Neuronal stem cell (in vitro differentiated cells): ENCODE results near the gene CLCN6.

Source experiments
- DNase-seq: peaks from one replicate; pipeline ENCODE4 v3.0.0-alpha.2; 2013; ENCODE audit warnings: low spot score
- H2AFZ ChIP-seq: one replicate; pipeline ENCODE4 v1.6.1; 2013; ENCODE audit warnings: mild to moderate bottlenecking, low read length, inconsistent platforms
- H2AK5ac ChIP-seq: 2 replicates; pipeline ENCODE4 v1.6.1; 2013; ENCODE audit warnings: low read depth, mild to moderate bottlenecking, inconsistent platforms, low read length, moderate library complexity, mixed read lengths
- H2BK120ac ChIP-seq: 2 replicates; pipeline ENCODE4 v1.6.1; 2013; ENCODE audit warnings: low read depth, mild to moderate bottlenecking, inconsistent platforms, low read length, moderate library complexity, mixed read lengths
- H2BK12ac ChIP-seq: one replicate; pipeline ENCODE4 v1.6.1; 2013; ENCODE audit warnings: low read length, inconsistent platforms
- H2BK15ac ChIP-seq: 2 replicates; pipeline ENCODE4 v1.6.1; 2013; ENCODE audit warnings: mild to moderate bottlenecking, low read length, inconsistent platforms, mixed read lengths
- H2BK5ac ChIP-seq: one replicate; pipeline ENCODE4 v1.6.1; 2013; ENCODE audit warnings: inconsistent platforms, mild to moderate bottlenecking, low read length, moderate library complexity
- H3K14ac ChIP-seq: one replicate; pipeline ENCODE4 v1.6.1; 2013; ENCODE audit warnings: low read length, inconsistent platforms
- H3K18ac ChIP-seq: 2 replicates; pipeline ENCODE4 v1.6.1; 2013; ENCODE audit warnings: low read length, inconsistent platforms
- H3K23ac ChIP-seq: 2 replicates; pipeline ENCODE4 v1.6.1; 2013; ENCODE audit warnings: low read depth, mild to moderate bottlenecking, mixed read lengths, low read length, inconsistent platforms; ENCODE audit not compliant: poor library complexity
- H3K27ac ChIP-seq: replicated peaks from 3 replicates; pipeline ENCODE4 v1.5.1; 2013; ENCODE audit warnings: low read length, inconsistent platforms
- H3K27me3 ChIP-seq, 3 experiments: 2 replicates each; pipeline ENCODE4 v1.6.1; 2013; ENCODE audit warnings: low read length in 3 of 3, mild to moderate bottlenecking in 2 of 3, inconsistent platforms in 1 of 3, low read depth in 1 of 3, mixed read lengths in 1 of 3, moderate library complexity in 1 of 3; ENCODE audit not compliant: control insufficient read depth in 3 of 3, insufficient read depth in 3 of 3
- H3K36me3 ChIP-seq, 2 donors: replicated peaks in 1 of 2; 2 replicates each; pipeline ENCODE4 v1.6.1; 2013; ENCODE audit warnings: low read length in 2 of 2; ENCODE audit not compliant: control insufficient read depth in 2 of 2, insufficient read depth in 2 of 2
- H3K4ac ChIP-seq: 2 replicates; pipeline ENCODE4 v1.6.1; 2013; ENCODE audit warnings: inconsistent platforms, mild to moderate bottlenecking, low read length, moderate library complexity
- H3K4me1 ChIP-seq, 2 donors: 1 replicate in 1 of 2; 2 replicates in 1 of 2; pipeline ENCODE4 v1.6.1; 2013; ENCODE audit warnings: low read length in 2 of 2, low read depth in 1 of 2; ENCODE audit not compliant: control insufficient read depth in 2 of 2, insufficient read depth in 1 of 2
- H3K4me2 ChIP-seq: one replicate; pipeline ENCODE4 v1.6.1; 2013; ENCODE audit warnings: mild to moderate bottlenecking, low read length, inconsistent platforms; ENCODE audit not compliant: insufficient read depth, poor library complexity, severe bottlenecking
- H3K4me3 ChIP-seq, 2 donors: 2 replicates each; pipeline ENCODE4 v1.5.1; 2013; ENCODE audit warnings: low read length in 2 of 2, mild to moderate bottlenecking in 2 of 2, inconsistent platforms in 1 of 2, moderate library complexity in 1 of 2
- H3K79me1 ChIP-seq: one replicate; pipeline ENCODE4 v1.6.1; 2013; ENCODE audit warnings: low read depth, mild to moderate bottlenecking, inconsistent platforms, low read length, moderate library complexity
- H3K9ac ChIP-seq: one replicate; pipeline ENCODE4 v1.6.1; 2013; ENCODE audit warnings: mild to moderate bottlenecking, low read depth, low read length, inconsistent platforms; ENCODE audit not compliant: poor library complexity
- H3K9me3 ChIP-seq, 2 donors: replicated peaks in 1 of 2; 2 replicates each; pipeline versions ENCODE3 to v1.6.1; 2013; ENCODE audit warnings: low read length in 2 of 2, mild to moderate bottlenecking in 2 of 2, inconsistent platforms in 1 of 2, low read depth in 1 of 2, mixed read lengths in 1 of 2, moderate library complexity in 1 of 2; ENCODE audit not compliant: control insufficient read depth in 2 of 2, insufficient read depth in 1 of 2
- H4K8ac ChIP-seq: one replicate; pipeline ENCODE4 v1.6.1; 2013; ENCODE audit warnings: low read depth, mild to moderate bottlenecking, inconsistent platforms, low read length, moderate library complexity
- H4K91ac ChIP-seq: one replicate; pipeline ENCODE4 v1.6.1; 2013; ENCODE audit warnings: low read length, low read depth, mild to moderate bottlenecking, inconsistent platforms; ENCODE audit not compliant: poor library complexity
- WGBS, 2 donors: extraction: QIAGEN DNeasy Blood & Tissue Kit; methylation state at CpG; one replicate each; pipeline ENCODE4 v1.1.7; 2013; ENCODE audit warnings: missing lambda C conversion rate in 2 of 2, mixed read lengths in 1 of 2; ENCODE audit not compliant: insufficient read length in 2 of 2, insufficient replicate concordance in 1 of 2; ENCODE audit errors: extremely low coverage in 2 of 2; 5-methylcytosine and 5-hydroxymethylcytosine counted together

CLCN6 gene

DNA sequence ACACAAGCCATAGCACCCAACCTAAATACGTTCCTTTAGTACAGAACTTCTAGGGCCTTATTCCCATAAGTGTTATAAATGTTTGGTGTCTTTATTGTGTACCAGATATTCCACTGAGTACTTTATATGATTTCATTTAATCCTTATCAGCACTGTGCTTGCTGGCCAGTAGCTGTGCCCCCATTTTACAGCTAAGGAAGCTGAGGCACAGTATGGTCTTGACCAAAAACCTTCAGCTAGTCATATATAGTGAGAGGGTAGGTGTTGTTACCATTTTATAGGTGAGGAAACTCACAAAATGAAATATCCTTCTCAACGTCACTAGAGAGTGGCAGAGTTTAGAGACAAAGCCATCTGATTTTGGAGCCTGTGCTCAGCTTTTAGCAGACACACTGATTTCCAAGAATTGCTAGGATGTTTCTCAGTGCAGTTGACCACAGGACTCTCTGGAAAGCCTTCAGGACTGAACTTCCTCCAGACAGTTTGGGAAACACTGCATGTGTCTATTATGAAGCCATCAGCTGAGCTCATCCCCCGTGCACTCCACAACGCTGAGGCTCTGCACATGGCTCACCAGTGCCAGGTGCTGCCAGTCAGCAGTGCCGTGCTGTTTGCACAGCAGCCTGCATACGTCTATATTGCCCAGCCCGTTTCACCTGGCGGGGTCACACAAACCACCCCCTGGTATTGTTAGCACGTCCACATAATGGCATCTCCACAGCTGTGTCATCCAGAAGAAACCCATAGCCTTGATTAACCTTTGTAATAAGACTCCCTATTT, 26.1 kb downstream of the CLCN6 start:
- Histone ChIP-seq H3K4ac (no peak overlapping the region), H3K9ac (peak overlapping the region; percentile 66), H3K14ac (no peak overlapping the region), H3K79me1 (peaks cover 2% of the 10 kb centered on the region), H4K8ac (no peak overlapping the region), H2BK15ac (no peak overlapping the region), H2BK120ac (no peak overlapping the region), H2AK5ac (no peak overlapping the region), H3K27ac (no peak overlapping the region), H3K4me2 (no peak overlapping the region), H3K4me3 (no peak overlapping the region), H3K23ac (peak overlapping the region; percentile 20), H3K9me3 (peaks cover 0 to 4% of the 10 kb centered on the region in 2 donors), H3K4me1 (no peaks in the 10 kb centered on the region), H2AFZ (no peak overlapping the region), H3K36me3 (peaks cover 72 to 96% of the 10 kb centered on the region in 2 donors), H2BK5ac (no peak overlapping the region), H4K91ac (no peak overlapping the region), H2BK12ac (no peak overlapping the region), H3K27me3 (peaks cover 0 to 1% (median 0%) of the 10 kb centered on the region in 3 experiments), H3K18ac (no peak overlapping the region)
- WGBS, 2 donors = no CpG with 5 or more reads among the region's 9 CpGs
- no peak for DNase-seq

DNA sequence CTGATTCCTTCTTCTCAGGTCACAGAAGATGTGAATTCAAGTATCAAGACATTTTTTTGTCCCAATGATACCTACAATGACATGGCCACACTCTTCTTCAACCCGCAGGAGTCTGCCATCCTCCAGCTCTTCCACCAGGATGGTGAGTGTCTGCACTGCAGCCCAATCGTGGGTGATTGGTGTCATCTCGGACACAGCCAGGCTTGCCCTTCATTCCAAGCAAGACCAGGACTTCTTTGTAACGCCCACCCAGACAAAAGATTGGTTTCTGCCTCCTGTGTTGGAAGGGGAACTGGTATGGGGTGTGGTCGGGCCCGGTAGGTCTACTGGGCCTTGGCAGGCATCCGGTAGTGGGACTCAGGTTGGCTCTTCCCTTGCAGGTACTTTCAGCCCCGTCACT, 27.5 kb downstream of the CLCN6 start:
- H2BK120ac ChIP-seq = no peak overlapping the region
- H3K4ac ChIP-seq = no peak overlapping the region
- H3K36me3 ChIP-seq = peaks cover 72 to 96% of the 10 kb centered on the region in 2 donors
- no peak overlapping the region for H3K14ac ChIP-seq
- H2AK5ac ChIP-seq = no peak overlapping the region
- H3K4me3 ChIP-seq = peak overlapping the region in 1 of 2 donors; percentile 71
- WGBS, 2 donors = no CpG with 5 or more reads among the region's 8 CpGs
- no peak overlapping the region for H3K27ac ChIP-seq
- no peak overlapping the region for H3K9ac ChIP-seq
- H3K4me1 ChIP-seq = no peaks in the 10 kb centered on the region
- H3K23ac ChIP-seq = no peak overlapping the region
- H4K91ac ChIP-seq = no peak overlapping the region
- no peak overlapping the region for H2BK12ac ChIP-seq
- H4K8ac ChIP-seq = no peak overlapping the region
- no peak overlapping the region for H2BK15ac ChIP-seq
- peaks cover 0 to 1% (median 0%) of the 10 kb centered on the region in 3 experiments for H3K27me3 ChIP-seq
- H2AFZ ChIP-seq = no peak overlapping the region
- no peak for DNase-seq
- no peak overlapping the region for H3K4me2 ChIP-seq
- H3K9me3 ChIP-seq = peaks cover 0 to 4% of the 10 kb centered on the region in 2 donors
- no peak overlapping the region for H2BK5ac ChIP-seq
- peaks cover 4% of the 10 kb centered on the region for H3K79me1 ChIP-seq
- H3K18ac ChIP-seq = no peak overlapping the region

DNA sequence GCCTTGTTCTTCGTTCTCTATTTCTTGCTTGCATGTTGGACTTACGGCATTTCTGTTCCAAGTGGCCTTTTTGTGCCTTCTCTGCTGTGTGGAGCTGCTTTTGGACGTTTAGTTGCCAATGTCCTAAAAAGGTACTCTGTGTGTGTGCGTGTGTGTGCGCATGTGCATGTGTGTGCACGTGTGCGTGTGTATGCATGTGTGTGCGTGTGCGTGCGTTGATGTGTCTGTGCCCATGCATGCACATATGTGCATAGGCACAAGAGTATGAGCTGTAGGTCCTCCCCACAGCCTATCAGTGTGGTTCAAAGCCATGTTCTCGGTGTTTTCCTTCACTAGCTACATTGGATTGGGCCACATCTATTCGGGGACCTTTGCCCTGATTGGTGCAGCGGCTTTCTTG, 27.9 kb downstream of the CLCN6 start:
- Histone ChIP-seq H2AK5ac (no peak overlapping the region), H4K8ac (peak overlapping the region; percentile 65), H3K23ac (no peak overlapping the region), H3K4me1 (no peaks in the 10 kb centered on the region), H3K36me3 (peaks cover 69 to 95% of the 10 kb centered on the region in 2 donors), H3K9ac (no peak overlapping the region), H3K27me3 (peaks cover 0 to 1% (median 0%) of the 10 kb centered on the region in 3 experiments), H3K4me2 (no peak overlapping the region), H2BK15ac (no peak overlapping the region), H2BK120ac (no peak overlapping the region), H2BK12ac (no peak overlapping the region), H3K79me1 (peaks cover 4% of the 10 kb centered on the region), H3K27ac (no peak overlapping the region), H3K9me3 (peaks cover 0 to 4% of the 10 kb centered on the region in 2 donors), H4K91ac (no peak overlapping the region), H3K14ac (no peak overlapping the region), H3K4me3 (peak overlapping the region in 1 of 2 donors; percentile 71), H3K18ac (no peak overlapping the region), H2BK5ac (no peak overlapping the region), H2AFZ (no peak overlapping the region), H3K4ac (no peak overlapping the region)
- WGBS, 2 donors = no CpG with 5 or more reads among the region's 13 CpGs
- no peak for DNase-seq

DNA sequence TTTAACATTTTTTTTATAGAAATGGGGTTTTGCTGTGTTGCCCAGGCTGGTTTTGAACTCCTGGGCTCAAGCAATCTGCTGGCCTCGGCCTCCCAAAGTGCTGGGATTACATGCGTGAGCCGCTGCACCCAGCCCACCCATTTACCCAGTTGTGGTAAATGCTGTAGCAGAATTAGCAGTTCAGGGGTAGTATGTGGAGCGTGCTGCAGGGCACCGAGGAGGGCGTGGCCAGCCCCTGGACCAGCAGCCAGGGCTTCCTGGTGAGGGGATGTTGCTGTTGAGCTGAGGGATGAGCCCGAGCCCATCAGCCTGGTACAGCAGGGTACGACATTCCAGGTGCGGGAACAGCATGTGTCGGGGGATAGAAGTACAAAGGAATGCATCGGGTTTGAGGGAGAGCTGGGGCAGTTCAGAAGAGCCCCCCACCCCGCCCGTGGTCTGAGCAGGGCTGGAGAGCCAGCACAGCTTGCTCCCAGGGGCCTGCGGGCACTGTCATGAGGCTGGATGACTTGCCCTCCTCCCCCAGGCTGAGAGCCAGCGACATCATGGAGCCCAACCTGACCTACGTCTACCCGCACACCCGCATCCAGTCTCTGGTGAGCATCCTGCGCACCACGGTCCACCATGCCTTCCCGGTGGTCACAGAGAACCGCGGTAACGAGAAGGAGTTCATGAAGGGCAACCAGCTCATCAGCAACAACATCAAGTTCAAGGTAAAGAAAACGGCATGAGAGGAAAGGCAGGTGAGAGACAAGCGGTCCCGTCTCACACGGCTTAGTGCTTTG, 29.6 kb downstream of the CLCN6 start:
- Histone ChIP-seq H2BK5ac (no peak overlapping the region), H2AK5ac (no peak overlapping the region), H2BK15ac (no peak overlapping the region), H3K79me1 (peaks cover 4% of the 10 kb centered on the region), H2BK120ac (no peak overlapping the region), H3K18ac (no peak overlapping the region), H2BK12ac (no peak overlapping the region), H3K23ac (peak overlapping the region; percentile 25), H3K4me1 (no peaks in the 10 kb centered on the region), H3K9me3 (peaks cover 0 to 2% of the 10 kb centered on the region in 2 donors), H4K8ac (no peak overlapping the region), H3K27me3 (peaks cover 0 to 1% (median 0%) of the 10 kb centered on the region in 3 experiments), H3K36me3 (peaks cover 76 to 96% of the 10 kb centered on the region in 2 donors), H3K14ac (no peak overlapping the region), H3K4me2 (no peak overlapping the region), H2AFZ (no peak overlapping the region), H3K4me3 (no peak overlapping the region), H3K4ac (no peak overlapping the region), H4K91ac (no peak overlapping the region), H3K27ac (no peak overlapping the region), H3K9ac (peak overlapping the region; percentile 16)
- no peak for DNase-seq
- no CpG with 5 or more reads among the region's 28 CpGs for WGBS, 2 donors
